HG03095 (cell line): ENCODE data around the gene NUTF2.
A peak's percentile ranks its signal among the peaks of the same experiment; 100 is the strongest.
"Not testable (repeated sequence)": the region's sequence is repeated elsewhere in the genome, so short reads cannot be mapped to it uniquely, and the experiment has no call there.

Source experiments
- ATAC-seq: cut with Tn5 transposase; IDR thresholded peaks from one replicate; pipeline ENCODE4 v1.9.1; 2021; ENCODE audit warnings: moderate library complexity; ENCODE audit not compliant: unreplicated experiment

NUTF2 gene

GRCh38 chr16:67862623-67863583 lies 16.2 kb downstream of the NUTF2 start:
- no peak for ATAC-seq

GRCh38 chr16:67864044-67864443 lies 17.3 kb downstream of the NUTF2 start:
- ATAC-seq: not testable (repeated sequence)

DNA sequence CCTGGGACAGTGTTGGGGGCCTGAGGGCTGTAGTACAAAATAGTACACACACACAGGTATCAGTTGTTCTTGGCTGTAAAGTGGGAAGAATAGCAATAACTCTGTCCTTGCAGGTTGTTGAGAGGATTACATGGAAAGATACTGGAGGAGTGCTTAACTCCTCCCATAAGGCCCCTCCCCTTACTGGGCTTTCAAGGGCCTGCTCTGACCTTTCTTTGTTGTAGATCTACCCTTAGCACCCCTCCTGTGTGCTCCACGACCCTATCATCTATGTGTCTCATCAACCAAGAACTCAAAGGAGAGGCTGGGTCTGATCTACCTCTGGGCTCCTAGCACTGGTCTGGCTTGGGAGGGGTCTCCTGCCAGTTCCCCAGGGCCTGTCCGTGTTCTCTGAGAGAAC lies 17.9 kb downstream of the NUTF2 start:
- ATAC-seq: no peak

GRCh38 chr16:67865318-67865717 lies 18.6 kb downstream of the NUTF2 start:
- ATAC-seq: no peak

GRCh38 chr16:67868290-67868689 lies 21.6 kb downstream of the NUTF2 start:
- no peak for ATAC-seq

DNA sequence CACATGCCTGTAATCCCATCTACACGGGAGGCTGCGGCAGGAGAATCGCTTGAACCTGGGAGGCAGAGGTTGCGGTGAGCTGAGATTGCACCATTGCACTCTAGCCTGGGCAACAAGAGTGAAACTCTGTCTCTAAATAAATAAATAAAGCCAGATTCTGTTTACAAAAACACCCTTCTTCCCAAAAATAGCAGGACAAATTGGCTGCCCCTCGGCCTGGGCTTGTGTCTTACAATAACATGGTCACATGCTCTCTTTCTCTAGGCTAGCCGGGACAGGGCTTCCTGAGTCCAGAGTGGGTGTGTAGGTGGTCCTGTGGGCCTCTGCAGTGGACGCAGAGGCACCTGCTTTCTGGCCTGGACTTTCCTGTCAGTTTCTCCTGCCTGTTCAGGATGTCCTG lies 22.9 kb downstream of the NUTF2 start:
- no peak for ATAC-seq

GRCh38 chr16:67871256-67871655 lies 24.5 kb downstream of the NUTF2 start:
- no peak for ATAC-seq

DNA sequence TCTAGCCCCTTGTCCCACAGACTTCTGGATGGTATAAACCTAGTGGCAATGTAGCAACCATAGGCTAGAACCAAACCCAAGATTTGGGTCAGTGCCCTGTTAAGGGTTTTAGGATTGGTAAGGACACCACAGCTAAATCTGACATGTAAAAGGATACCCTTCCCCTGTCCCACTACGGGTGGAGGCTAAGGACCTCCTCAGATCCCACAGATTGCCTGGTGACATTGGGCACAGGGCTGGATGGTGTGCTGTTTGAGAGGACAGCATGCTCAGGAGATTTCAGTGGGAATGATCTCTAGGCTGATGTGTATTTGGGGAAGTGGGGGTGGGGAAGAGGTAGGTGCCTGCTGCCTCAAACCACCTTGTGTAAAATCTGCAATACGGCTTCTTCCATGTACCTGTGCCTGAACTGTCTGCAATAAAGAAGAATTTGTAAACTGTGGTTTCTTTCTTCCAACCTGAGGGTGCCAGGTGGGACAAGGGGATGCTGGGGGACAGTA lies 25.4 kb downstream of the NUTF2 start:
- ATAC-seq: no peak

DNA sequence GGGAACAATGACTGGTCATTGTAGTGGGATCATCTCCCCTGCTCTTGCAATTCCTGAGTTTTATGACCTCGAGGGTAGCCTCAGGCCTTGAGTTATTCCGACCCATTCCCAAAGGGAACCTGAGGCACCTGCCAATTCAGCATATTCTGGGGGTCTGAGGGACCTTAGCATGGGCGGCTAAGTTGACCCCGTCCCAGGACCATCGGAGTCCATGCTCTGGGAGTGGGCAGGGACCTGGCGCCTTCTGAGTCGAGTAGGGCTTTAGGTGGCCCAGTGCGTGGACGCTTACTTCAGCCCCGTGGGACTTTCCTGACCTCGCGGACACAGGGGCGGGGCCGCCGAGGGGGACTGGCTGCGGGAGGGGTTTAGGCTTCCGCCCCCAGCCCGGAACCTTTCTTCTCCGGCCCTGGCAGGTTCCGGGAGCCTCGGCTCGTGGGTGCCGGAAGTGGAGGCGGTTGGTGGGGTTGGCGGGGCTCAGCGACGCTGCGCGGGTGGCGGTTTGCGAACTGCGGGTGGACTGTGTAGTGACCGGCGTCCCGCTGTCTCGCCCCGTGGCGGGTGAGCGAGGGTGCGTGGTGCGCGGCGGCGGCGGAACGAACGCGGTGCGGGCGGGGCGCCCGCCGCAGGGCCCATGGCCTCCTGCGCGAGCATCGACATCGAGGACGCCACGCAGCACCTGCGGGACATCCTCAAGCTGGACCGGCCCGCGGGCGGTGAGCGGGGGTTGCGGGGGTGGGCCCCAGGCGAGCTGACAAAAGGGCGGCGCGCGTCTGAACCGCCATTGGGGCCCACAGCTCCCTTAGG lies 26.1 kb downstream of the NUTF2 start, which contains the start of gene EDC4:
Gene EDC4, plus strand, starts transcription at position 422 of the 804 bp plus-strand sequence. Its CDS starts 210 bp downstream, at position 632.
- peak; percentile 58 for ATAC-seq

DNA sequence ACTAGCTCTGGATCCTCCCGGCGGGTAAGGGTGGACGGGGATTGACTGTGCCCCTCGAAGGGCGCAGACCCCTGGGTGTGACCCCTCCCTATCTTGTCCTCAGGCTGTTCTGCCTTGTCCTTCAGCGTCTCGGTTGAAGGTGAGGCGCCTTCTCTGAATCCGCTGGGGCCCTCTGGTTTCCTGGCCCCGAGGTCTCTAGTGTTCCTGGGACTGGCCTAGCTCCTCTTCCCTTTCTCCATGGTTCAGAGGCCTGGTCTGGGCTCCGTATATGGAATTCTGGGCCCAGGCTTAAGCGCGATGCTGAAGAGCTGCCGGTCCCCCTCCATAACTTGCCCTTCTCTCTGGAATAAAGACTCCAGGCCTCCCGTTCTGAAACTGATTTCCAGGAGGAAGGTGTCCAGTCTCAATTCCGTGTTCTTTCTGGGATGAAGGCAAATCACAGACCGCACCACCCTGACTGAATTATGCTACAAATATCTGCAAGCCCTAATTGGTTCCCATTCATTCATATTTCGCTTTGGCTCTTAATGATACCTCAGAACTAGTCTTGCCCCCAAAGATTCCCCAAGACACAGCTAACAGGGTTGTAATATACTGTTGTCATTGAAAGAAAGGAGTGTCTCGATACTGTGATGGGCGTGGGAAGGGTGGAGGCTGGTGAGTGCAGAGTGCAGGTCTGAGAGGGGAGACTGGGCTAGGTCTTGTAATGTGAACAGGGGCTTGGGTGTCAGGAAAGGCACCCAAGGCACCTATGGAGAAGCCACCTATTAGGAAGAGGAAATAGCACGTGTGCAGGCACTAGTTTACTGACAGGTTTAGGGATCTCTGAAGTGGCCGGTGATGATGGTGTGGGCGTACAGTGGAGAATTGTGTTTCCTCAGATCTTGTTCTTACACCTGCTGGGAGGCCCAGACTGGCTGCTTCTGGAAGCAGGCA lies 27.0 kb downstream of the NUTF2 start:
- ATAC-seq: no peak

- no peak for ATAC-seq
Observed at GRCh38 chr16:67874372-67874771, 27.6 kb downstream of the NUTF2 start.

DNA sequence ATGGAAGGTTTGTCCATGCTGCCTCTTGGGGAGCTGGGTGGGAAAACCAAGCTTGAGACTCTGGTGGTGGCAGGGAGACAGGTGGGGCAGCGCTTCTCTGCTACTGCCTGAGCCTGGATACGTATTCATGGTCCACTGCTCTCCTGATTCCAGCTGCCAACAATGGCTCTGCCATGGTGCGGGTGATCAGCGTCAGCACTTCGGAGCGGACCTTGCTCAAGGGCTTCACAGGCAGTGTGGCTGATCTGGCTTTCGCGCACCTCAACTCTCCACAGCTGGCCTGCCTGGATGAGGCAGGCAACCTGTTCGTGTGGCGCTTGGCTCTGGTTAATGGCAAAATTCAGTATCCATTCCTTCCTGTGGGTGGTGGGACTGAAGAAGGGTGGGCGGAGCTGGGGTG lies 30.3 kb downstream of the NUTF2 start:
- no peak for ATAC-seq

DNA sequence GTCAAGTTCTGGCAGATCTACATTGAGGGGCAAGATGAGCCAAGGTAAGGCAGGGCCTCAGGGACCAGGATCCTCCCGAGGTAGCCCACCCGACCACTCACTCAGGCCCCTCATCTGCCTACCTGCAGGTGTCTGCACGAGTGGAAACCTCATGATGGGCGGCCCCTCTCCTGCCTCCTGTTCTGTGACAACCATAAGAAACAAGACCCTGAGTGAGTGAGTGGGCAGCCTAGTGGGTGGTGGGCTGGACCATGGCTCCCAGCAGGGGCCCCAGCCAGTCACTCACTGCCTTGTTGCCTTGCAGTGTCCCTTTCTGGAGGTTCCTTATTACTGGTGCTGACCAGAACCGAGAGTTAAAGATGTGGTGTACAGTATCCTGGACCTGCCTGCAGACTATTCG lies 31.5 kb downstream of the NUTF2 start:
- no peak for ATAC-seq

DNA sequence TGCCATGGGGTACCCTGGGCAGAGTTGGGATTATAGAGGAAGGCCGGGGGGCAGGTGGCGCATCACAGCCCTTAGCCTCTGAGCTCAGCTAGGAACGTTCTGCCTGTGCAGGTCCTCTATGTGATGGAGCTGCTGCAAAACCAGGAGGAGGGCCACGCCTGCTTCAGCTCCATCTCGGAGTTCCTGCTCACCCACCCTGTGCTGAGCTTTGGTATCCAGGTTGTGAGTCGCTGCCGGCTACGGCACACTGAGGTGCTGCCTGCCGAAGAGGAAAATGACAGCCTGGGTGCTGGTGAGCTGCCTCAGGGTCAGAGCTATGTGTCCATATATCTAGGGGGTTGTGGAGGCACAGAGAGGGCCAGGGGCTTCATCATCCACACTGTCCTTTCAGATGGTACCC lies 32.1 kb downstream of the NUTF2 start:
- ATAC-seq: no peak

- no peak for ATAC-seq
Observed at GRCh38 chr16:67879462-67879861, 32.7 kb downstream of the NUTF2 start.

GRCh38 chr16:67879936-67880335 lies 33.2 kb downstream of the NUTF2 start:
- no peak for ATAC-seq

GRCh38 chr16:67880584-67880983 lies 33.9 kb downstream of the NUTF2 start:
- ATAC-seq: no peak

DNA sequence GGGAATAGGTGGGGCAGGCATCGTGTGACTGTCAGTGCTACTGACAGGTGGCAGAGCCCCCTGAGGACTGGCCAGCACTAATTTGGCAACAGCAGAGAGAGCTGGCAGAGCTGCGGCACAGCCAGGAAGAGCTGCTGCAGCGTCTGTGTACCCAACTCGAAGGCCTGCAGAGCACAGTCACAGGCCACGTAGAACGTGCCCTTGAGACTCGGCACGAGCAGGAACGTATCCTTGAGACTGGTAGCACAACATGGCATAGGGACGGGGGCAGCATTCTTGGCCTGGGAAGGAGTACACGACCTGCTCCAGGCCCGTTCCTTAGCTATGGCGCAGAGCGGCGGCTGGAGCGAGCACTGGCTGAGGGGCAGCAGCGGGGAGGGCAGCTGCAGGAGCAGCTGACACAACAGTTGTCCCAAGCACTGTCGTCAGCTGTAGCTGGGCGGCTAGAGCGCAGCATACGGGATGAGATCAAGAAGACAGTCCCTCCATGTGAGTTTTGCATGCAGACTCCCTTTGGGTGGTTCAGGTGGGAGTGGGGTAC lies 35.0 kb downstream of the NUTF2 start:
- no peak for ATAC-seq

- no peak for ATAC-seq
Observed at GRCh38 chr16:67882374-67883145, 35.8 kb downstream of the NUTF2 start.
